Measurements from ENCODE around the gene GET4. TPM values are rescaled to one million over a fixed set of nuclear protein-coding genes. Genes with fewer than 3 reads are reported as not detected.
A peak's percentile ranks its signal among the peaks of the same experiment; 100 is the strongest.
"Not testable (repeated sequence)": the region's sequence is repeated elsewhere in the genome, so short reads cannot be mapped to it uniquely, and the experiment has no call there.

GET4 gene
- total RNA-seq, 2 experiments from 2014 or later, result 19.3 to 20.2 TPM

- Mint-ChIP-seq H3K9me3 (no peaks in the 10 kb centered on the region), H3K27me3 (ENCODE audit: low read depth) (no peaks in the 10 kb centered on the region), H3K27ac (no peak overlapping the region), H3K36me3 (ENCODE audit: low read depth) (no peaks in the 10 kb centered on the region), H3K4me3 (no peak overlapping the region), H3K4me1 (ENCODE audit: low read depth) (peaks cover 25% of the 10 kb centered on the region)
- CTCF ChIA-PET, result interaction anchor here (0.7 to 0.8 kb wide), 2 partner anchors 8 to 9 kb away, joined by 3 read pairs; no protein-coding TSS in a partner anchor
- DNase-seq, result no peak
- intact Hi-C loops (cut with micrococcal nuclease), result no loop called here
These were observed 41.7 kb downstream of the GET4 start for GRCh38 chr7:918118-918425.

GRCh38 chr7:918441-919113 lies 42.2 kb downstream of the GET4 start:
- intact Hi-C loops (cut with micrococcal nuclease), result no loop called here
- Mint-ChIP-seq H3K36me3 (ENCODE audit: low read depth) (no peaks in the 10 kb centered on the region), H3K4me3 (no peak overlapping the region), H3K4me1 (ENCODE audit: low read depth) (peaks cover 30% of the 10 kb centered on the region), H3K27ac (no peak overlapping the region), H3K27me3 (ENCODE audit: low read depth) (no peaks in the 10 kb centered on the region), H3K9me3 (no peaks in the 10 kb centered on the region)
- CTCF ChIA-PET, result interaction anchor here (0.7 kb wide), 1 partner anchor 10 kb away, joined by 3 read pairs; no protein-coding TSS in a partner anchor
- no peak for DNase-seq

DNA sequence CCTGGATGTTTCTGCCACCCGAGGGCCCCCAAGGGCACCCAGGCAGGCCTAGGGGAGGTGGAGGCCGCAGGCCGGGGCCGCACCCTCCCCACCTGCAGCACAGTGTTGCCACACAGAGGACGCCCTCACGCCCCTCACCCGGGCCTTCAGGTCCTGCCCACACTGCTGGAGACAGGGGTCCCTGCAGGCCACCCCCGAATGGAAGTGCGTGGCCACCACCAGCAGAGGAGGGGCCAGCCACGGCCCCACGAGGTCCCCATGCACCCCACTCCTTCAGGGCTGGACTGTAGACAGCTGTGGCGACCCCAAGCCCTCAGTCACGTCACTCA lies 42.7 kb downstream of the GET4 start:
- Mint-ChIP-seq H3K27ac (no peak overlapping the region), H3K4me1 (ENCODE audit: low read depth) (peaks cover 32% of the 10 kb centered on the region), H3K9me3 (no peaks in the 10 kb centered on the region), H3K4me3 (no peak overlapping the region), H3K36me3 (ENCODE audit: low read depth) (no peaks in the 10 kb centered on the region), H3K27me3 (ENCODE audit: low read depth) (no peaks in the 10 kb centered on the region)
- intact Hi-C loops (cut with micrococcal nuclease), result no loop called here
- no peak for DNase-seq
- CTCF ChIA-PET, result no interaction called here

DNA sequence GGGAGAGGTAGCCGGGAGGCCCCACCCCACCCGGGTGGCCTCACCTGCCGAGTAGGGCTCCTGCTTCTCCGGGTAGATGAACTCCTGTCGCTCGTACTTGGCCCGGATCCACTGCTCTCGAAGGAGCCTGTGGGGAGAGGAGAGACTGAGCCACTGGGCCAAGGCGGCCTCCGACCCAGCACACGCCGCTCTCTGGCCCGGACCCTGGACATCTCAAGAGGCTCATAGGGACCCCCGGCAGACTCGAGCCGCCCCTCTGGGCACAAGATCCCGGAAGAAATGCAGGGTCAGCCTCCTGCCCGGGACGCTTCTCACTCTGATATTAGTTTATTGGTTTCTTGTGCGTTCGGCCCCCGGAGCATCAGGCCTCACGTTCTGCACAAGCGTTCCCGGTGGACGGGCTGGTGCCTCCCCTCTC lies 43.6 kb downstream of the GET4 start:
- no peaks in the 10 kb centered on the region for H3K27me3 Mint-ChIP-seq (ENCODE audit: low read depth)
- H3K4me1 Mint-ChIP-seq (ENCODE audit: low read depth), result peaks cover 38% of the 10 kb centered on the region
- no peak overlapping the region for H3K27ac Mint-ChIP-seq
- CTCF ChIA-PET, result no interaction called here
- H3K9me3 Mint-ChIP-seq, result no peaks in the 10 kb centered on the region
- no peak for DNase-seq
- intact Hi-C loops (cut with micrococcal nuclease), result no loop called here
- no peak overlapping the region for H3K4me3 Mint-ChIP-seq
- no peaks in the 10 kb centered on the region for H3K36me3 Mint-ChIP-seq (ENCODE audit: low read depth)

DNA sequence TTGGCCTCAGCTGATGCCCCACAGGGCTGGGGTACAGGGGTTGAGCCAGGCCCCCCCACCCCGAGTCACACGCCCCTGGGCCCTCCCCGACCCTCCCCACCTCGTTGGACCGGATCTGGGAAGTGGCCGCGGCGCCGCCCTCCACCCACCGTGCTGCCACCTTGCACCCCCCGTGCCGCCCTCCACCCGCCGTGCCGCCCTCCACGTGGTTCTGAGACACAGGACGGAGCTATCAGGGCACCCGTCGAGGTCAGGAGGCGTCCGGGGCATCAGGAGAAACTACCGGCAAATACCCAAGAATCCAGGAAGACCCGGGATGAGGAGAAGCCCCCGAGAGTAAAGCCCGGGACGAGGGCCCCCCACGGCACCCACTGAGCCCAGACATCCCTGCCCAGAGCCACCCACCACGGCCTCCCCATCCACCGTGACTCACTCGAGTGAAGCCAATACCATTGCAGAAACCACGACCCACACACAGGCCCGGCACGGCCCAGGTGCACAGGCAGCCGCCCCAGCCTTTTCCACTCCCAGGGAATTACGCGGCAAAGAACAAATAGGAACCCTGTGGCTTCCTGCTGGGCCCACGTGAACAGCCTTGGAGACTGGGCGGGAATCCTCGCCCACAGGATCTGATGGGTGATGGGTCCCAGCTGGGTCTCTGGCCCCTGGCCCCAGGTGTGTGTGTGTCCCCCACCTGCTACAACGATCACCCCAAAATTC lies 44.2 kb downstream of the GET4 start:
- Mint-ChIP-seq H3K27ac (no peak overlapping the region), H3K4me3 (no peak overlapping the region), H3K36me3 (ENCODE audit: low read depth) (no peaks in the 10 kb centered on the region), H3K9me3 (no peaks in the 10 kb centered on the region), H3K27me3 (ENCODE audit: low read depth) (no peaks in the 10 kb centered on the region), H3K4me1 (ENCODE audit: low read depth) (peaks cover 40% of the 10 kb centered on the region)
- CTCF ChIA-PET, result no interaction called here
- intact Hi-C loops (cut with micrococcal nuclease), result no loop called here
- DNase-seq, result no peak

DNA sequence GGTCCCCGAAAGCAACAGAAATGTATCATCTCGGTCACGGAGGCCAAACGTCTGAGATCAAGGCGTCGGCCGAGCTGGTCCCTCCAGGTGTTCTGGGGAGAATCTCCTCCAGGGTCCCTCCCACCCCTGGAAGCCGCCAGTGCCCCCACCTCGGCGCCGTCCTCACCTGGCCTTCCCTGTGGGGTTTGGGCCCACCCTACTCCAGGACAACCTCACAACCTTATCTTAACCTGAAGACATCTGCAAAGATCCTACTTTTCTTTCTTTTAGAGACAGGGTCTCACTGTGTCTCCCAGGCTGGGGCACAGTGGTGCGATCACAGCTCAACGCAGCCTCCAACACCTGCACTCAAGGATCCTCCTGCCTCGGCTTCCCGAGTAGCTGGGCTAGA lies 44.7 kb downstream of the GET4 start:
- Mint-ChIP-seq H3K27me3 (ENCODE audit: low read depth) (no peaks in the 10 kb centered on the region), H3K36me3 (ENCODE audit: low read depth) (no peaks in the 10 kb centered on the region), H3K4me3 (no peak overlapping the region), H3K27ac (no peak overlapping the region), H3K4me1 (ENCODE audit: low read depth) (peaks cover 43% of the 10 kb centered on the region), H3K9me3 (no peaks in the 10 kb centered on the region)
- intact Hi-C loops (cut with micrococcal nuclease), result no loop called here
- no peak for DNase-seq
- CTCF ChIA-PET, result interaction anchor here (2.6 kb wide), 1 partner anchor 12 kb away, joined by 13 read pairs; no protein-coding TSS in a partner anchor

GRCh38 chr7:921581-922333 lies 45.4 kb downstream of the GET4 start:
- H3K9me3 Mint-ChIP-seq, result no peaks in the 10 kb centered on the region
- CTCF ChIA-PET, result interaction anchor here (1.1 to 2.6 kb wide), 2 partner anchors 12 to 19 kb away, joined by 3 to 13 read pairs; no protein-coding TSS in a partner anchor
- no peak for DNase-seq
- peak overlapping the region; percentile 52 for H3K4me3 Mint-ChIP-seq
- H3K36me3 Mint-ChIP-seq (ENCODE audit: low read depth), result no peaks in the 10 kb centered on the region
- no peak overlapping the region for H3K27ac Mint-ChIP-seq
- intact Hi-C loops (cut with micrococcal nuclease), result loop anchor here (2.0 kb wide), 1 partner anchor 89 kb away; the partner anchor contains the start of gene SUN1
- no peaks in the 10 kb centered on the region for H3K27me3 Mint-ChIP-seq (ENCODE audit: low read depth)
- peaks cover 43% of the 10 kb centered on the region for H3K4me1 Mint-ChIP-seq (ENCODE audit: low read depth)

GRCh38 chr7:922334-923107 lies 46.2 kb downstream of the GET4 start:
- intact Hi-C loops (cut with micrococcal nuclease), result loop anchor here (1.0 to 2.0 kb wide), 5 partner anchors 12 to 90 kb away; partner anchors contain the start of genes COX19, GET4 and SUN1
- no peaks in the 10 kb centered on the region for H3K36me3 Mint-ChIP-seq (ENCODE audit: low read depth)
- H3K4me3 Mint-ChIP-seq, result peak overlapping the region; percentile 78

GRCh38 chr7:923108-924041 lies 47.0 kb downstream of the GET4 start:
- H3K9me3 Mint-ChIP-seq, result no peaks in the 10 kb centered on the region
- intact Hi-C loops (cut with micrococcal nuclease), result loop anchor here (1.0 to 2.0 kb wide), 5 partner anchors 13 to 91 kb away; partner anchors contain the start of genes COX19, GET4 and SUN1
- H3K27ac Mint-ChIP-seq, result peak overlapping the region; percentile 91
- CTCF ChIA-PET, result interaction anchor here (1.3 to 2.6 kb wide), 2 partner anchors 14 to 70 kb away, joined by 5 to 13 read pairs; no protein-coding TSS in a partner anchor
- H3K36me3 Mint-ChIP-seq (ENCODE audit: low read depth), result no peaks in the 10 kb centered on the region
- peaks cover 43% of the 10 kb centered on the region for H3K4me1 Mint-ChIP-seq (ENCODE audit: low read depth)
- peak; percentile 98 for DNase-seq
- no peaks in the 10 kb centered on the region for H3K27me3 Mint-ChIP-seq (ENCODE audit: low read depth)
- peak overlapping the region; percentile 78 for H3K4me3 Mint-ChIP-seq

More at GRCh38 chr7:922334-923107, 46.2 kb downstream of the GET4 start:
- CTCF ChIA-PET, result interaction anchor here (1.1 to 2.6 kb wide), 3 partner anchors 13 to 70 kb away, joined by 3 to 13 read pairs (median 5); no protein-coding TSS in a partner anchor
- Mint-ChIP-seq H3K27me3 (ENCODE audit: low read depth) (no peaks in the 10 kb centered on the region), H3K4me1 (ENCODE audit: low read depth) (peaks cover 43% of the 10 kb centered on the region), H3K27ac (peak overlapping the region; percentile 91), H3K9me3 (no peaks in the 10 kb centered on the region)
- DNase-seq, result peak; percentile 55

DNA sequence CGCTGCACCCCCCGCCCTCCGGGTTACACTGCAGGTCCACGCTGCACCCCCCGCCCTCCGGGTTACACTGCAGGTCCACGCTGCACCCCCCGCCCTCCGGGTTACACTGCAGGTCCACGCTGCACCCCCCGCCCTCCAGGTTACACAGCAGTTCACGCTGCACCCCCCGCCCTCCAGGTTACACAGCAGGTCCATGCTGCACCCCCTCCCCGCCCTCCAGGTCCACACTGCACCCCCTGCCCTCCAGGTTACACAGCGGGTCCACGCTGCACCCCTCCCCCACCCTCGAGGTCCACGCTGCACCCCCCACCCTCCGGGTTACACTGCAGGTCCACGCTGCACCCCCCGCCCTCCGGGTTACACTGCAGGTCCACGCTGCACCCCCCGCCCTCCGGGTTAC lies 47.7 kb downstream of the GET4 start:
- H3K27ac Mint-ChIP-seq; DNase-seq; H3K9me3 Mint-ChIP-seq; H3K4me3 Mint-ChIP-seq; H3K36me3 Mint-ChIP-seq (ENCODE audit: low read depth); H3K27me3 Mint-ChIP-seq (ENCODE audit: low read depth); intact Hi-C loops (cut with micrococcal nuclease): not testable (repeated sequence)
- CTCF ChIA-PET, result interaction anchor here (1.3 kb wide), 1 partner anchor 69 kb away, joined by 5 read pairs; no protein-coding TSS in a partner anchor
- H3K4me1 Mint-ChIP-seq (ENCODE audit: low read depth), result peaks cover 43% of the 10 kb centered on the region

Data from activated naive CD4-positive, alpha-beta T cell treated with anti-CD3 and anti-CD28 coated beads for 36 hours (primary cell).